ENCODE measurements around the gene APOO. TPM values are rescaled to one million over a fixed set of nuclear protein-coding genes. Genes with fewer than 3 reads are reported as not detected.
A peak's percentile ranks its signal among the peaks of the same experiment; 100 is the strongest.

APOO gene
- total and polyA plus RNA-seq, 2 of the 13 experiments (the other 11 are each of a cell fraction or from before 2014, with no cell fraction given) = 9.7 to 22.1 TPM

GRCh38 chrX:23844502-23845138, 63.1 kb downstream of the APOO start (continued):
- TF ChIP-seq MAFK (conservative IDR thresholded peaks at IDR 0.05 in 1 of 2, IDR thresholded peaks at IDR 0.05 in 1 of 2; ENCODE audit: low read length in 2 of 2) (no peak), CBFB (CRISPR knock-in tag; IDR thresholded peaks at IDR 0.05) (no peak), CAMTA2 (CRISPR knock-in tag; IDR thresholded peaks at IDR 0.05; ENCODE audit: borderline replicate concordance) (no peak), GABPA (IDR thresholded peaks at IDR 0.05; ENCODE audit: low read depth, low read length) (no peak), GABPA (CRISPR knock-in tag; IDR thresholded peaks at IDR 0.05; ENCODE audit: low read depth) (peak; percentile 14; the same call in 1 of the 2 replicates)
- TF ChIP-seq, protein P1, sequence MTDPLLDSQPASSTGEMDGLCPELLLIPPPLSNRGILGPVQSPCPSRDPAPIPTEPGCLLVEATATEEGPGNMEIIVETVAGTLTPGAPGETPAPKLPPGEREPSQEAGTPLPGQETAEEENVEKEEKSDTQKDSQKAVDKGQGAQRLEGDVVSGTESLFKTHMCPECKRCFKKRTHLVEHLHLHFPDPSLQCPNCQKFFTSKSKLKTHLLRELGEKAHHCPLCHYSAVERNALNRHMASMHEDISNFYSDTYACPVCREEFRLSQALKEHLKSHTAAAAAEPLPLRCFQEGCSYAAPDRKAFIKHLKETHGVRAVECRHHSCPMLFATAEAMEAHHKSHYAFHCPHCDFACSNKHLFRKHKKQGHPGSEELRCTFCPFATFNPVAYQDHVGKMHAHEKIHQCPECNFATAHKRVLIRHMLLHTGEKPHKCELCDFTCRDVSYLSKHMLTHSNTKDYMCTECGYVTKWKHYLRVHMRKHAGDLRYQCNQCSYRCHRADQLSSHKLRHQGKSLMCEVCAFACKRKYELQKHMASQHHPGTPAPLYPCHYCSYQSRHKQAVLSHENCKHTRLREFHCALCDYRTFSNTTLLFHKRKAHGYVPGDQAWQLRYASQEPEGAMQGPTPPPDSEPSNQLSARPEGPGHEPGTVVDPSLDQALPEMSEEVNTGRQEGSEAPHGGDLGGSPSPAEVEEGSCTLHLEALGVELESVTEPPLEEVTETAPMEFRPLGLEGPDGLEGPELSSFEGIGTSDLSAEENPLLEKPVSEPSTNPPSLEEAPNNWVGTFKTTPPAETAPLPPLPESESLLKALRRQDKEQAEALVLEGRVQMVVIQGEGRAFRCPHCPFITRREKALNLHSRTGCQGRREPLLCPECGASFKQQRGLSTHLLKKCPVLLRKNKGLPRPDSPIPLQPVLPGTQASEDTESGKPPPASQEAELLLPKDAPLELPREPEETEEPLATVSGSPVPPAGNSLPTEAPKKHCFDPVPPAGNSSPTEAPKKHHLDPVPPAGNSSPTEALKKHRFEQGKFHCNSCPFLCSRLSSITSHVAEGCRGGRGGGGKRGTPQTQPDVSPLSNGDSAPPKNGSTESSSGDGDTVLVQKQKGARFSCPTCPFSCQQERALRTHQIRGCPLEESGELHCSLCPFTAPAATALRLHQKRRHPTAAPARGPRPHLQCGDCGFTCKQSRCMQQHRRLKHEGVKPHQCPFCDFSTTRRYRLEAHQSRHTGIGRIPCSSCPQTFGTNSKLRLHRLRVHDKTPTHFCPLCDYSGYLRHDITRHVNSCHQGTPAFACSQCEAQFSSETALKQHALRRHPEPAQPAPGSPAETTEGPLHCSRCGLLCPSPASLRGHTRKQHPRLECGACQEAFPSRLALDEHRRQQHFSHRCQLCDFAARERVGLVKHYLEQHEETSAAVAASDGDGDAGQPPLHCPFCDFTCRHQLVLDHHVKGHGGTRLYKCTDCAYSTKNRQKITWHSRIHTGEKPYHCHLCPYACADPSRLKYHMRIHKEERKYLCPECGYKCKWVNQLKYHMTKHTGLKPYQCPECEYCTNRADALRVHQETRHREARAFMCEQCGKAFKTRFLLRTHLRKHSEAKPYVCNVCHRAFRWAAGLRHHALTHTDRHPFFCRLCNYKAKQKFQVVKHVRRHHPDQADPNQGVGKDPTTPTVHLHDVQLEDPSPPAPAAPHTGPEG (CRISPR knock-in tag; IDR thresholded peaks at IDR 0.05) = no peak
